ENCODE measurements around the gene MRPL17.

DNA sequence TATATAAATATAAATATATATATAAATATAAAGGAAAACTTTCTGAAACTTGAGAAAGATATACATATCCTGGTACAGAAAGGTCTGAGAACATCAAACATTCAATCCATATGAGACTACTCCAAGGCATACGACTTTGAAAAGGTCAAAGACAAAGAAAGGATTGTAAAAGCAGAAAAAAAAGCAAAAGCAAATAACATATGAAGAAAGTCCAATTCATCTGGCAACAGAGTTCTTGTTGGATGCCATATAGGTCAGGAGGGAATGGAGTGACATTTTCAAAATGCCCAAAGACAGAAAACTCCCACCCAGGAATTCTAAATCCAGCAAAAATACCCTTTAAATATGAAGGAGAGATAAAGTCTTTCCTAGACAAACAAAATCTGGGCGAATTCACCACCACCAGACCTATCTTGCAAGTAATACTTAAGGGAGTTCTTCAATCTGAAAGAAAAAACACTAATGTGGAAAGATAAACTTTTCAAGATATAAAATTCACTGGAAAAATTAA is 42.3 kb upstream of the MRPL17 start:
- TF ChIP-seq, protein P1, sequence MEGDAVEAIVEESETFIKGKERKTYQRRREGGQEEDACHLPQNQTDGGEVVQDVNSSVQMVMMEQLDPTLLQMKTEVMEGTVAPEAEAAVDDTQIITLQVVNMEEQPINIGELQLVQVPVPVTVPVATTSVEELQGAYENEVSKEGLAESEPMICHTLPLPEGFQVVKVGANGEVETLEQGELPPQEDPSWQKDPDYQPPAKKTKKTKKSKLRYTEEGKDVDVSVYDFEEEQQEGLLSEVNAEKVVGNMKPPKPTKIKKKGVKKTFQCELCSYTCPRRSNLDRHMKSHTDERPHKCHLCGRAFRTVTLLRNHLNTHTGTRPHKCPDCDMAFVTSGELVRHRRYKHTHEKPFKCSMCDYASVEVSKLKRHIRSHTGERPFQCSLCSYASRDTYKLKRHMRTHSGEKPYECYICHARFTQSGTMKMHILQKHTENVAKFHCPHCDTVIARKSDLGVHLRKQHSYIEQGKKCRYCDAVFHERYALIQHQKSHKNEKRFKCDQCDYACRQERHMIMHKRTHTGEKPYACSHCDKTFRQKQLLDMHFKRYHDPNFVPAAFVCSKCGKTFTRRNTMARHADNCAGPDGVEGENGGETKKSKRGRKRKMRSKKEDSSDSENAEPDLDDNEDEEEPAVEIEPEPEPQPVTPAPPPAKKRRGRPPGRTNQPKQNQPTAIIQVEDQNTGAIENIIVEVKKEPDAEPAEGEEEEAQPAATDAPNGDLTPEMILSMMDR (IDR thresholded peaks at IDR 0.05) = no peak
- TF ChIP-seq POLR2A (IDR thresholded peaks at IDR 0.05) = no peak
